Suppressor macrophage treated with lipopolysaccharide for 1 hour (primary cell): ENCODE measurements around the gene ELF5.

Experiments
- DNase-seq, 3 donors: peaks; one replicate each; pipeline ENCODE4 v3.0.0-alpha.2; 2020 to 2022

Gene ELF5

GRCh38 chr11:34490304-34490703 lies 23.3 kb downstream of the ELF5 start:
- no peak for DNase-seq

GRCh38 chr11:34488855-34489557 lies 24.6 kb downstream of the ELF5 start:
- DNase-seq: no peak

GRCh38 chr11:34487430-34487829 lies 26.2 kb downstream of the ELF5 start:
- DNase-seq: no peak

- DNase-seq: no peak
These were observed 30.3 kb downstream of the ELF5 start for GRCh38 chr11:34483106-34483874.

- no peak for DNase-seq
These were observed 32.3 kb downstream of the ELF5 start for GRCh38 chr11:34481307-34481706.

GRCh38 chr11:34480314-34480713 lies 33.3 kb downstream of the ELF5 start:
- no peak for DNase-seq

GRCh38 chr11:34478845-34479663 lies 34.5 kb downstream of the ELF5 start:
- DNase-seq: no peak

- DNase-seq: peak in 2 of 3 donors; percentile 15 to 16
These were observed 36.7 kb downstream of the ELF5 start for GRCh38 chr11:34476849-34477248.

- no peak for DNase-seq
These were observed 37.9 kb downstream of the ELF5 start for GRCh38 chr11:34475656-34476055.

- no peak for DNase-seq
These were observed 39.9 kb downstream of the ELF5 start for GRCh38 chr11:34473603-34474169.

GRCh38 chr11:34468209-34468841 lies 45.3 kb downstream of the ELF5 start:
- DNase-seq: peak; percentile 67 to 75 (median 71)

GRCh38 chr11:34466802-34467488 lies 46.6 kb downstream of the ELF5 start:
- DNase-seq: no peak

- DNase-seq: peak; percentile 35 to 48 (median 45)
These were observed 49.0 kb downstream of the ELF5 start for GRCh38 chr11:34464591-34465051.

GRCh38 chr11:34461215-34461614 lies 52.4 kb downstream of the ELF5 start:
- DNase-seq: no peak

GRCh38 chr11:34460278-34460677 lies 53.3 kb downstream of the ELF5 start:
- DNase-seq: no peak

- DNase-seq: no peak
These were observed 54.0 kb downstream of the ELF5 start for GRCh38 chr11:34459507-34460162.

- no peak for DNase-seq
These were observed 55.1 kb downstream of the ELF5 start for GRCh38 chr11:34458525-34458924.

GRCh38 chr11:34457607-34458006 lies 56.0 kb downstream of the ELF5 start:
- DNase-seq: no peak

GRCh38 chr11:34454308-34455032 lies 59.1 kb downstream of the ELF5 start:
- no peak for DNase-seq

GRCh38 chr11:34451053-34451452 lies 62.5 kb downstream of the ELF5 start:
- peak in 2 of 3 donors; percentile 44 to 49 for DNase-seq

- no peak for DNase-seq
These were observed 64.6 kb downstream of the ELF5 start for GRCh38 chr11:34449013-34449412.
